H9 (cell line): Measurements from ENCODE around the gene BARX2. TPM values are rescaled to one million over a fixed set of nuclear protein-coding genes. Genes with fewer than 3 reads are reported as not detected.

Source experiments
- DNase-seq: peaks from one replicate; pipeline ENCODE4 v3.0.0-alpha.2; 2017
- H2AFZ ChIP-seq: one replicate; pipeline ENCODE4 v1.6.1; 2013; ENCODE audit warnings: mild to moderate bottlenecking, low read length, control low read depth, moderate library complexity
- H2AK5ac ChIP-seq: 2 replicates; pipeline ENCODE4 v1.6.1; 2013; ENCODE audit warnings: low read length, control low read depth, mixed read lengths; ENCODE audit not compliant: insufficient read length
- H2BK120ac ChIP-seq: one replicate; pipeline ENCODE4 v1.6.1; 2013; ENCODE audit warnings: low read depth, mild to moderate bottlenecking, low read length, control low read depth, inconsistent platforms; ENCODE audit not compliant: poor library complexity, severe bottlenecking
- H2BK12ac ChIP-seq: 2 replicates; pipeline ENCODE4 v1.6.1; 2013; ENCODE audit warnings: low read length, control low read depth, mixed read lengths, low read depth; ENCODE audit not compliant: insufficient read length
- H2BK15ac ChIP-seq: 2 replicates; pipeline ENCODE4 v1.6.1; 2013; ENCODE audit warnings: low read depth, low read length, control low read depth
- H2BK20ac ChIP-seq: one replicate; pipeline ENCODE4 v1.6.1; 2013; ENCODE audit warnings: low read depth, mild to moderate bottlenecking, low read length, control low read depth, inconsistent platforms; ENCODE audit not compliant: poor library complexity, severe bottlenecking
- H2BK5ac ChIP-seq: 2 replicates; pipeline ENCODE4 v1.6.1; 2013; ENCODE audit warnings: low read length, control low read depth, mixed read lengths; ENCODE audit not compliant: insufficient read length
- H3K14ac ChIP-seq: 2 replicates; pipeline ENCODE4 v1.6.1; 2013; ENCODE audit warnings: low read length, control low read depth; ENCODE audit not compliant: insufficient read depth
- H3K18ac ChIP-seq: 2 replicates; pipeline ENCODE4 v1.6.1; 2013; ENCODE audit warnings: low read depth, mild to moderate bottlenecking, mixed read lengths, low read length, control low read depth; ENCODE audit not compliant: insufficient read length
- H3K23ac ChIP-seq: 2 replicates; pipeline ENCODE4 v1.6.1; 2013; ENCODE audit warnings: low read length, control low read depth, mixed read lengths, low read depth; ENCODE audit not compliant: insufficient read length
- H3K23me2 ChIP-seq: 2 replicates; pipeline ENCODE4 v1.6.1; 2013; ENCODE audit warnings: low read depth, mild to moderate bottlenecking, mixed read lengths, low read length, control low read depth; ENCODE audit not compliant: insufficient read length, poor library complexity, severe bottlenecking
- H3K27ac ChIP-seq: 2 replicates; pipeline ENCODE4 v1.5.1; 2013; ENCODE audit warnings: low read length, control low read depth, mixed read lengths, low read depth; ENCODE audit not compliant: insufficient read length
- H3K27me3 ChIP-seq: 2 replicates; pipeline ENCODE4 v1.6.1; 2013; ENCODE audit warnings: low read length, control low read depth, inconsistent platforms; ENCODE audit not compliant: insufficient read depth
- H3K4ac ChIP-seq: 2 replicates; pipeline ENCODE4 v1.6.1; 2013; ENCODE audit warnings: low read depth, mild to moderate bottlenecking, control low read depth, inconsistent platforms, low read length, moderate library complexity
- H3K4me1 ChIP-seq: 2 replicates; pipeline ENCODE4 v1.6.1; 2013; ENCODE audit warnings: low read length, control low read depth, inconsistent platforms; ENCODE audit not compliant: insufficient read depth
- H3K4me2 ChIP-seq: 2 replicates; pipeline ENCODE4 v1.6.1; 2013; ENCODE audit warnings: low read length, control low read depth, mixed read lengths; ENCODE audit not compliant: insufficient read length, insufficient read depth
- H3K56ac ChIP-seq: 2 replicates; pipeline ENCODE4 v1.6.1; 2013; ENCODE audit warnings: low read depth, mild to moderate bottlenecking, mixed read lengths, low read length, control low read depth; ENCODE audit not compliant: insufficient read length
- H3K79me1 ChIP-seq: 2 replicates; pipeline ENCODE4 v1.6.1; 2013; ENCODE audit warnings: low read depth, mild to moderate bottlenecking, moderate library complexity, low read length, control low read depth, inconsistent platforms; ENCODE audit not compliant: insufficient read depth, poor library complexity, severe bottlenecking
- H3K79me2 ChIP-seq: 2 replicates; pipeline ENCODE4 v1.6.1; 2013; ENCODE audit warnings: low read length, control low read depth, inconsistent platforms; ENCODE audit not compliant: insufficient read depth
- H3K9ac ChIP-seq: 2 replicates; pipeline ENCODE4 v1.6.1; 2013; ENCODE audit warnings: low read length, control low read depth, mixed read lengths; ENCODE audit not compliant: insufficient read length; ENCODE audit errors: extremely low read depth
- H3K9me3 ChIP-seq: one replicate; pipeline ENCODE4 v1.6.1; 2013; ENCODE audit warnings: low read depth, low read length, inconsistent platforms; ENCODE audit not compliant: control insufficient read depth
- H3T11ph ChIP-seq: one replicate; pipeline ENCODE4 v1.6.1; 2013; ENCODE audit warnings: mild to moderate bottlenecking, low read length, control low read depth, inconsistent platforms
- H4K20me1 ChIP-seq: one replicate; pipeline ENCODE4 v1.6.1; 2013; ENCODE audit not compliant: control insufficient read depth, insufficient read length, insufficient read depth
- H4K5ac ChIP-seq: 2 replicates; pipeline ENCODE4 v1.6.1; 2013; ENCODE audit warnings: low read depth, mild to moderate bottlenecking, mixed read lengths, low read length, control low read depth; ENCODE audit not compliant: insufficient read length
- H4K8ac ChIP-seq: replicated peaks from 2 replicates; pipeline ENCODE4 v1.6.1; 2013; ENCODE audit warnings: low read length, control low read depth, mixed read lengths, low read depth; ENCODE audit not compliant: insufficient read length
- H4K91ac ChIP-seq: 2 replicates; pipeline ENCODE4 v1.6.1; 2013; ENCODE audit warnings: low read depth, mild to moderate bottlenecking, moderate library complexity, mixed read lengths, low read length, control low read depth; ENCODE audit not compliant: insufficient read length
- H3K27ac Mint-ChIP-seq, 3 experiments: 2 replicates in 2 of 3; 3 replicates in 1 of 3; pipeline ENCODE4 v1.8.0; 2020 to 2021; ENCODE audit warnings: mixed read lengths in 3 of 3, mild to moderate bottlenecking in 1 of 3, moderate library complexity in 1 of 3
- H3K27me3 Mint-ChIP-seq: 2 replicates; pipeline ENCODE4 v1.8.0; 2021; ENCODE audit warnings: low read depth, mild to moderate bottlenecking, moderate library complexity, mixed read lengths
- H3K36me3 Mint-ChIP-seq, 3 experiments: 2 replicates in 2 of 3; 3 replicates in 1 of 3; pipeline ENCODE4 v1.8.0; 2020 to 2021; ENCODE audit warnings: low read depth in 3 of 3, mixed read lengths in 3 of 3; ENCODE audit not compliant: insufficient read depth in 1 of 3
- H3K4me1 Mint-ChIP-seq, 2 experiments: 2 replicates each; pipeline ENCODE4 v1.8.0; 2020; ENCODE audit warnings: mixed read lengths in 2 of 2
- H3K4me3 Mint-ChIP-seq, 2 experiments: 2 replicates in 1 of 2; 3 replicates in 1 of 2; pipeline ENCODE4 v1.8.0; 2020 to 2021; ENCODE audit warnings: mild to moderate bottlenecking in 2 of 2, mixed read lengths in 2 of 2, moderate library complexity in 1 of 2
- H3K9me3 Mint-ChIP-seq, 2 experiments: 2 replicates in 1 of 2; 3 replicates in 1 of 2; pipeline ENCODE4 v1.8.0; 2020; ENCODE audit warnings: mild to moderate bottlenecking in 2 of 2, mixed read lengths in 2 of 2, moderate library complexity in 1 of 2
- CTCF ChIP-seq: fragments of 200-600 bp; sonication (generic); conservative IDR thresholded peaks from 3 replicates; pipeline ENCODE4 v1.8.0; 2021; ENCODE audit warnings: antibody characterized with exemption, mild to moderate bottlenecking
- WGBS: extraction: QIAGEN DNeasy Blood & Tissue Kit; methylation state at CpG from one replicate; pipeline ENCODE4 v1.1.7; 2013; ENCODE audit warnings: missing lambda C conversion rate, low lambda C conversion rate, mixed read lengths; ENCODE audit not compliant: insufficient read length; ENCODE audit errors: extremely low coverage; 5-methylcytosine and 5-hydroxymethylcytosine counted together
- total RNA-seq: library from RNA; stranded (reverse); gene quantifications from 2 replicates; pipeline ENCODE4 v1.2.1, GENCODE V29; 2021

BARX2 gene
- total RNA-seq, 1 experiment from 2014 or later, result not detected

DNA sequence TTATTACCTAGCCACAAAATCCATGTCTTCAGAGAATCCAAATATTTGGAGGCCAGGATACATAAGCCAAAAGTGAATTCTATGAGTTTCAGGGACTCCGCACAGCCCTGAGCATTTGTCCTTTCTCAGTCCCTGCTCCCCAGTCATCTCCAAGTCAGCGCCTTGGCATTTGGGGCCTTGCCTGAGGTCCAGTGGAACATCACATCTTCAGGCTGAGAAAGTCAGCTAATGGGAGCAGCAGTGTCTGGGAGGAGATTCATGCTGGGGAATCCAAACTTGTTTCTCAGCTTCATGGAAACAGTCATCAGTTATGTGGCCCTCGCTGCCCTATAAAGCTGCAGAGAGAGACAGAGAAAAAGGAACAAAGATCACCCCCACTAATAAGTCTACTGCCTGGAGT is 70.9 kb downstream of the BARX2 start:
- H2AK5ac ChIP-seq, result no peak overlapping the region
- no peak overlapping the region for H3K9ac ChIP-seq
- H4K8ac ChIP-seq, result no peak overlapping the region
- H2BK120ac ChIP-seq, result no peak overlapping the region
- Mint-ChIP-seq H3K36me3 (peaks cover 0 to 8% (median 0%) of the 10 kb centered on the region in 3 experiments; a peak in 2 of 7 replicates), H3K27ac (no peak overlapping the region), H3K9me3 (peaks cover 11% of the 10 kb centered on the region in 2 experiments), H3K4me1 (peaks cover 10% of the 10 kb centered on the region in 2 experiments), H3K27me3 (no peaks in the 10 kb centered on the region), H3K4me3 (no peak overlapping the region)
- H2BK15ac ChIP-seq, result no peak overlapping the region
- H2AFZ ChIP-seq, result no peak overlapping the region
- no peak for DNase-seq
- no peak overlapping the region for H3T11ph ChIP-seq
- H3K18ac ChIP-seq, result no peak overlapping the region
- no peak overlapping the region for H3K4ac ChIP-seq
- no peaks in the 10 kb centered on the region for H3K79me1 ChIP-seq
- H3K79me2 ChIP-seq, result no peaks in the 10 kb centered on the region
- no peak overlapping the region for H2BK5ac ChIP-seq
- H3K9me3 ChIP-seq, result no peaks in the 10 kb centered on the region
- H3K14ac ChIP-seq, result no peak overlapping the region
- no peak overlapping the region for H3K27ac ChIP-seq
- TF ChIP-seq CTCF, result no peak
- no peak overlapping the region for H3K4me2 ChIP-seq
- H3K23me2 ChIP-seq, result no peaks in the 10 kb centered on the region
- no peak overlapping the region for H2BK20ac ChIP-seq
- H3K56ac ChIP-seq, result no peak overlapping the region
- H3K27me3 ChIP-seq, result no peaks in the 10 kb centered on the region
- H3K23ac ChIP-seq, result no peak overlapping the region
- H3K4me1 ChIP-seq, result no peaks in the 10 kb centered on the region
- H4K5ac ChIP-seq, result no peak overlapping the region
- no peaks in the 10 kb centered on the region for H4K20me1 ChIP-seq
- no CpG with 5 or more reads among the region's 3 CpGs for WGBS
- H2BK12ac ChIP-seq, result no peak overlapping the region
- no peak overlapping the region for H4K91ac ChIP-seq
